Glomerular visceral epithelial cell (primary cell): ENCODE data around the gene CCDC12.
A peak's percentile ranks its signal among the peaks of the same experiment; 100 is the strongest.

ENCODE experiments used
- DNase-seq: peaks from one replicate; pipeline ENCODE4 v3.0.0-alpha.2; 2016; ENCODE audit errors: extremely low spot score

CCDC12 gene

DNA sequence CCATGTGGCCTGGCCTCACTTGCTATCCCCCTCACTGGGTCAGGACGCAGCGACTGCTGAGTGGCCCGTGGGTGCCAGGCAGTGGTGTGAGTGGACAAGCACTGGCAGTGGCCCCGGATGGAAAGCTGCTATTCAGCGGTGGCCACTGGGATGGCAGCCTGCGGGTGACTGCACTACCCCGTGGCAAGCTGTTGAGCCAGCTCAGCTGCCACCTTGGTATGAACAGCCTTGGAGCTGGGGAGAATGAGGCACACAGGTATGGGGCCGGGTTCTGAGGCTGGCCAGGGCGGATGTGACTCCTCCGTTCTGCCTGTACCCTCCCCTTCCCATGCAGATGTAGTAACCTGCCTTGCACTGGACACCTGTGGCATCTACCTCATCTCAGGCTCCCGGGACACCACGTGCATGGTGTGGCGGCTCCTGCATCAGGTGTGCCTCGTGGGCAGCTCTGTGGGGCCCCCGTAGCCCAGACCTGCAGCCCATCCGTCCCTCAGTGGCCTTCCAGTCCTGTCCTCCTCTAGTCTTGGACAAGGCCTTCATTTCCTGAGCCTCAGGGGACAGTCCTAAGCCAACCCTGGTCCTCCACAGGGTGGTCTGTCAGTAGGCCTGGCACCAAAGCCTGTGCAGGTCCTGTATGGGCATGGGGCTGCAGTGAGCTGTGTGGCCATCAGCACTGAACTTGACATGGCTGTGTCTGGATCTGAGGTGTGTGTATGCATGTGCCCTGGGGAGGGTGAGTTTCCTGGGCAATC, 31.1 kb upstream of the CCDC12 start:
- DNase-seq, result no peak

DNA sequence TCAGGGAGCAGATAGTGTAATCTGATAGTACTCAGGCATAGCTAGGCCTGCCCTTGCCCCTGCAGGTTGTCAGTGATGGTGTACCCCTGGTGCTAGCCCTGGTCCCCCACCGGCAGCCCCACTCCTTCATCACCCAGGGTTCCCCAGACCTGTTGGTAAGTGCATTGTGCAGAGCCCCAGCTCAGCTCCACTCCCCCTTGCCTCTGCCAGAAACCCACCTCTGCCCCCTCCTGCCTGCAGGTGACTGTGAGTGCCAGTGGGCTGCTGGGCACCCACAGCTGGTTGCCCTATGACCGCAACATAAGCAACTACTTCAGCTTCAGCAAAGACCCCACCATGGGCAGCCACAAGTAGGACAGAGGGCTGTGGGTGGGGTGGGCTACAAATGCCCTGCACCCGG, 30.5 kb upstream of the CCDC12 start:
- DNase-seq, result no peak

DNA sequence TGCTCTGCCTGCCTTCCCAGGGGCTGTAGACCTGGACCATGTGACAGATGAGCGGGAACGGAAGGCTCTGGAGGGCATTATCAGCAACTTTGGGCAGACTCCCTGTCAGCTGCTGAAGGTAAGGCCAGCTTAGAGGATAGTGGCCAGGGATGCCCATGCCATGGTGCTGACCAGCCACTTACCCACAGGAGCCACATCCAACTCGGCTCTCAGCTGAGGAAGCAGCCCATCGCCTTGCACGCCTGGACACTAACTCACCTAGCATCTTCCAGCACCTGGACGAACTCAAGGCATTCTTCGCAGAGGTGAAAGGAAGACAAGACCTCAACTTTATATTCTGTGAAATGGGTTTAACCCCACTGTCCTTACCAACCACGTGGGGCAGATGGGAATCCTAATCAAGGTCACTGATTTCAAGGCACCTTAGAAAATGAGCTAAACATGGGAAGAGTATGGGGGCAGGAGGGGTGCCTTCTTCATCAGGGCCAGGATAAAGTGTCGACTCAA, 29.7 kb upstream of the CCDC12 start:
- no peak for DNase-seq

DNA sequence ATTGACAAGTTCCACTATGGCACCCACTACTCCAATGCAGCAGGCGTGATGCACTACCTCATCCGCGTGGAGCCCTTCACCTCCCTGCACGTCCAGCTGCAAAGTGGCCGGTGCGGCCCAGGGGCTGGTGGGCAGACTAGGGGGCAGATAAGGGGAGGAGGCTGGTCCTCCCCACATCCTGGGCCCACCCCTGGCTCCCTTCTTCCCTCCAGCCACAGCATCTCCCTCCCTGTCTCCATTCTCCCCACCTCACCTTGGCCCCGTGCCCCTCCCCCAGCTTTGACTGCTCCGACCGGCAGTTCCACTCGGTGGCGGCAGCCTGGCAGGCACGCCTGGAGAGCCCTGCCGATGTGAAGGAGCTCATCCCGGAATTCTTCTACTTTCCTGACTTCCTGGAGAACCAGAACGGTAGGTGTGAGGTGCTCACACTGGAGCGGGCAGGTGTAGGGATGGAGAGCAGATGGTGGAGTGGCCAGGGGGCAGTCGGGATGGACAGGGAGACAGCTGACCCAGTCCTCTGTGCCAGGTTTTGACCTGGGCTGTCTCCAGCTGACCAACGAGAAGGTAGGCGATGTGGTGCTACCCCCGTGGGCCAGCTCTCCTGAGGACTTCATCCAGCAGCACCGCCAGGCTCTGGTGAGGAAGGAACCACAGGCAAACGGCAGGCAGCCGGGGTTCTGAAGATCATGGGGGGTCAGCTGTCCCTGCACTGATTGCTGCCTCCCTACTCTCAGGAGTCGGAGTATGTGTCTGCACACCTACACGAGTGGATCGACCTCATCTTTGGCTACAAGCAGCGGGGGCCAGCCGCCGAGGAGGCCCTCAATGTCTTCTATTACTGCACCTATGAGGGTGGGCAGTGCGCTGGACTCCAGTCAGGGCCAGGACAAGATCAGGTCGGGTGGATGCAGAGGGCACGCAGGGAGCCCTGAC, 28.9 kb upstream of the CCDC12 start:
- DNase-seq, result no peak

DNA sequence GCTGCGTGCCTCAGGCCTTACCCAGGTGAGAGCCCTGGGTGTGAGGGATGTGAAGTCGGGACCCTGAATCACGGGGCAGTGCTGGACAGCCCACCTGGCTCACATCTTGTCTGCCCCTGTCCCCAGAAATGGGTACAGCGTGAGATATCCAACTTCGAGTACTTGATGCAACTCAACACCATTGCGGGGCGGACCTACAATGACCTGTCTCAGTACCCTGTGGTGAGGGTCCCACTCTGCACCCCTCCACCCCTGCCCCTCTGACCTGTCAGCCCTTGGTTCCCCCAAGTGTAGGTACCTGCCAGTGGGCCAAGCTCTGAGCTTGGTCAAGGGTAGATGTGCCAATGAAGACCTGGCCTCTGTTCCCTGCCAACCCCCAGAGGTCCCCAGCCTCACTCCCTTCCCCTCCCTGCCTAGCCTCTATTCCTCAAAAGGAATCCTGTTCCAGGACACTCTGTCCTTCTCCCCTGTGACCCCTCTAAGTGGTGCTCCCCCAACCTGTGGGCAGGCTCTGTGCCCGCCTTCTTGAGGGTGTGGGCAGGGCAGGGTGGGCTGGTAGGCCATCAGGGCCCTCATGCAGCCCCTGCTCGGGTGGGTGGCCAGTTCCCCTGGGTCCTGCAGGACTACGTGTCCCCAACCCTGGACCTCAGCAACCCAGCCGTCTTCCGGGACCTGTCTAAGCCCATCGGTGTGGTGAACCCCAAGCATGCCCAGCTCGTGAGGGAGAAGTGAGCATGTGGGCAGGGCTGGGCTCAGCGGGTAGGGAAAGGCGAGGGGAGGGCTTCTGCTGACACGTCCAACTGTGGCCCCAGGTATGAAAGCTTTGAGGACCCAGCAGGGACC, 28.0 kb upstream of the CCDC12 start:
- DNase-seq, result no peak

DNA sequence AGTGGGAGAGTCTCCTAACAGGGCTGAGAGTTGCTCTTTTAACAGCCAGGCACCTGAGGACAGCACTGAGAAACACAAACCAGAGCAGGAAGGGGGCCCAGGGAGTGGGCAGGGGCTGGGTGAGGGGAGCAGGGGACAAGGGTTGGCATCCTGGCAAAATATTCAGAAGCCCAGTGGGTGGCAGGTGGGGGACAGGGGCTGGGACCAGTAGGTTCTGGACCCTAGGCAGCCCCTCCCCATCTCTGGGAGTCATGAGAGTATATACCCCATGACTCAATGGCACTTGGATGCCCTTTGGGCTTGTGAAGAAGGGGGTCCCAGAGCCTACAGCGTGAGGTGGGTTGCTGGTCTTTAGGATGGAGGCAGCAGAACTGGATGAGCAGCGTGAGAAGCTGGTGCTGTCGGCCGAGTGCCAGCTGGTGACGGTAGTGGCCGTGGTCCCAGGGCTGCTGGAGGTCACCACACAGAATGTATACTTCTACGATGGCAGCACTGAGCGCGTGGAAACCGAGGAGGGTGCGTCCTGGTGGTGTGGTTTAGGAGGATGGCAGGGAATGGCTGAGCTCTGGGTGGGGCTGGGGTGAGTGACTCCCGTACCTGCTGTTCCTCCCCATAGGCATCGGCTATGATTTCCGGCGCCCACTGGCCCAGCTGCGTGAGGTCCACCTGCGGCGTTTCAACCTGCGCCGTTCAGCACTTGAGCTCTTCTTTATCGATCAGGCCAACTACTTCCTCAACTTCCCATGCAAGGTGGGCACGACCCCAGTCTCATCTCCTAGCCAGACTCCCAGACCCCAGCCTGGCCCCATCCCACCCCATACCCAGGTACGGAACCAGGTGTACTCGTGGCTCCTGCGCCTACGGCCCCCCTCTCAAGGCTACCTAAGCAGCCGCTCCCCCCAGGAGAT, 27.2 kb upstream of the CCDC12 start:
- no peak for DNase-seq

DNA sequence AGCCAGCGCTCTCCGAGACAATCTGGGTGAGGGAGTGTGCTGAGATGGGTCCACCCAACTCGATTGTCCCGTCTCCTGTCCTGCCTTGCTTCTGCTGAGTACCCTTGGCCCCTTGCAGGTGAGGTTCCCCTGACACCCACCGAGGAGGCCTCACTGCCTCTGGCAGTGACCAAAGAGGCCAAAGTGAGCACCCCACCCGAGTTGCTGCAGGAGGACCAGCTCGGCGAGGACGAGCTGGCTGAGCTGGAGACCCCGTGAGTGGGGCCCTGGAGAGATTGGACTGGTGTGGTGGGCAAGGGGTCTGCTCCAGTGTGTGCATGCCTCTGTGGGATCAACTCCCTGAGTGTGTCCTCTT, 26.5 kb upstream of the CCDC12 start:
- no peak for DNase-seq

DNA sequence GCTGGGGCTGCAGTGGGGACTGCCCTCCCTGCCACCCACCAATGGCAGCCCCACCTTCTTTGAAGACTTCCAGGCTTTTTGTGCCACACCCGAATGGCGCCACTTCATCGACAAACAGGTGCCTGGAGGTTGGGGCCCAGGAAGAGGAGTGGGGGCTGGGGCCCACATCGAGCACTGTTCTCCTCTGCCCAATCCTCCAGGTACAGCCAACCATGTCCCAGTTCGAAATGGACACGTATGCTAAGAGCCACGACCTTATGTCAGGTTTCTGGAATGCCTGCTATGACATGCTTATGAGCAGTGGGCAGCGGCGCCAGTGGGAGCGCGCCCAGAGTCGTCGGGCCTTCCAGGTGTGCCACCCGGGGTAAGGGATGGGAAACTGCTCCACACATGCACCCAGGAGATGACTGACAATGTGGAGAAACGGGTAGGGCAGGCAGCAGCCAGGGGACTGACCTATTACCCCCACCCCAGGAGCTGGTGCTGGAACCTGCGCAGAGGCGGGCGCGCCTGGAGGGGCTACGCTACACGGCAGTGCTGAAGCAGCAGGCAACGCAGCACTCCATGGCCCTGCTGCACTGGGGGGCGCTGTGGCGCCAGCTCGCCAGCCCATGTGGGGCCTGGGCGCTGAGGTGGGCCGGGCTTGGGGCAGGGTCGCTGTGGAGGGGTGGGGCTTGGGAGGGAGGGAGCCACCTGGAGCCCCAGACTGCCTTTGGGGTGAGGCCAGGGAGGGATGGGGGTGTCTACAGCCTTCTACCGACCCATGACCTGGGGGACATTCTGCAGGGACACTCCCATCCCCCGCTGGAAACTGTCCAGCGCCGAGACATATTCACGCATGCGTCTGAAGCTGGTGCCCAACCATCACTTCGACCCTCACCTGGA, 25.9 kb upstream of the CCDC12 start:
- no peak for DNase-seq

DNA sequence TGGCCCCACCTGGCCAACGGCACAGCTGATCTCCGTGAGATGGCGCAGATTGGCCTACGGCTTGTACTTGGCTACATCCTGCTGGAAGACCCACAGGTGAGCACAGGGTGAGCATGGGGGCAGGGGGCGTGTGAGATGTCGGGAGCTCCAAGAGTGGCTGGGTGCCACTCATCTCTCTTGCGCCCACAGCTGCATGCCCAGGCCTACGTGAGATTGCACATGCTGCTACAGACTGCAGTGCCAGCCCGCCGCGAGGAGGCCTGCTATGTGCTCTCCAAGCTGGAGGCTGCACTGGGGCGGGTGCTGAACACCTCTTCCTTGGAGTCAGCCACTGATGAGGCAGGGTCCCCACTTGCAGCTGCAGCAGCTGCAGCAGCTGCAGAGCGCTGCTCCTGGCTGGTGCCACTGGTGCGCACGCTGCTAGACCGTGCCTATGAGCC, 25.2 kb upstream of the CCDC12 start:
- DNase-seq, result no peak

DNA sequence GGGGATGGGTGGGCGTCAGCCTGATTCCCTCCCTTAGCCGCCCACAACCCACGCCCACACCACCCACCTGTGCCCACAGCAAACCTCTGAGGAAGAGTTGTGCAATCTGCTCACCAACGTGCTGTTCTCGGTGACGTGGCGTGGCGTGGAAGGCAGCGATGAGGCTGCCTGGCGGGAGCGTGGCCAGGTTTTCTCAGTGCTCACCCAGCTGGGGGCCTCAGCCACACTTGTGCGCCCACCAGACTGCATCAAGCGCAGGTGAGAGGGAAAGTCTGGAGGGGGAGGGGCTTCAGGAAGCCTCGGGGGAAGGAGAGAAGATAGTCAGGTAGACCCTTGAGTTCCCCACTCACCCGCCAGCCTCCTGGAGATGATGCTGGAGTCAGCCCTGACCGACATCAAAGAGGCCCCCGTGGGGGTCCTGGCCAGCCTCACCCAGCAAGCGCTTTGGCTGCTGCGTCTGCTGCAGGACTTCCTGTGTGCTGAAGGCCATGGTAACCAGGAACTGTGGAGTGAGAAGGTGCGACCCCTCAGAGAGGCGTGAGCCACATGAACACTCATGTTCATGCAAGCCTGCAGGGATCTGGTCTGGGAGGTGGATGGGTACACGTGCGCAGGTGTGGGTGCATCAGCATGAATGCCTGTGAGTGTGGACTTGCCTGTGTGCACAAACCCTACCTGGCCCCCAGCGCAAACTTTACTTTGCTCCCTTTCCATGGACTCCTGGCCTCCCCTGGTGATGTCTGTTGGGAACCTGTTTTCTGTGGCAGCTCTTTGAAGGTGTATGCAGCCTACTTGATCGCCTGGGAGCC, 24.6 kb upstream of the CCDC12 start:
- no peak for DNase-seq

DNA sequence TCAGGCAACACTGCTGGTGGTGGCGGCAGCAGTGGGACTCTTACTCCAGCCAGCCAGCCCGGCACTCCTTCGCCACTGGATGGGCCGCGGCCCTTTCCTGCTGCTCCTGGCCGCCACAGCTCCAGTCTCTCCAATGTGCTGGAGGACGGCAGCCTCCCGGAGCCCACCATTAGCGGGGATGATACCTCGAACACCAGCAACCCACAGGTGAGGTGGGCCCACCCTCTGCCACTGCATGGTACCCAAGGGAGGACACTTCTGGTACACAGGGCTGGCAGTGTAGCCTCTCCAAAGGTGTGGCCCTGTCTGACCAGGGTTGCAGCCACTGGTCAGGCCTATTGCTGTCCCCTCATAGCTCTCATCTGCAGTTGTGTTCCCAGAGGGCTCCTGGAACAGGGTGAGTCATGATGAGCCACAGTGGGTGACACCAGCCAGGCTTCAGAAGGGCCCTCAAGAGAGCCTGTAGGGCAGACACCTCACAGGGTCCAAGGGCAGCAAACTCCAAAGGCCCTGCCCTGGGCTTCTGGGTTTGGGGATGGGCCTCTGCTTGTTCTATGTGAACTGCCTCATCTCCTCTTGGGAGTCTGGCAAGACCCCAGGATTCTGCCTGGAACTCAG, 23.8 kb upstream of the CCDC12 start:
- peak; percentile 12 for DNase-seq

DNA sequence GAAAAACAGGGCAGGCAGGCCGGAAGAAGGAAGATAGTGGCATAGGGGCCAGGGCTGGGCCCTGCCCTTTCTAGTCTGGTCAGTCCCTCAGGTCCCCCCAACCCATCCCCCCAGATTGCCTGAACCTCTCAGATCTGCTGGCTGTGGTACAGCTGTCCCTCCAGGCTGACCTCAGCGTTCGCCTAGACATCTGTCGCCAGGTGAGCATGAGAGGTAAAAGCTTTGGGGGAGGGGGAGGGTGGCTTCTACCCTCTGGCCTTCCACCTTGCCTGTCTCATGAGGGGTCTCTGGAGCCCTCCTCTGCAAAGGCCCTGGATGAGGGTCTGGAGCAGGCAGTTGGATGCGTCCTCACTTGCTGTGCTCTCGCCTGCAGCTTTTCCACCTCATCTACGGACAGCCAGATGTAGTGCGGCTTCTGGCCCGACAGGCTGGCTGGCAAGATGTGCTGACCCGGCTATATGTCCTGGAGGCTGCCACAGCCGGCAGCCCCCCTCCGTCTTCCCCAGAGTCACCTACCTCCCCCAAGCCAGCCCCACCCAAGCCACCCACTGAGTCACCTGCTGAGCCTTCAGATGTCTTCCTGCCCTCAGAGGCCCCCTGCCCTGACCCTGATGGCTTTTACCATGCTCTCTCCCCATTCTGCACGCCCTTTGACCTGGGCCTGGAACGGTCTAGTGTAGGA, 23.1 kb upstream of the CCDC12 start:
- DNase-seq, result no peak

DNA sequence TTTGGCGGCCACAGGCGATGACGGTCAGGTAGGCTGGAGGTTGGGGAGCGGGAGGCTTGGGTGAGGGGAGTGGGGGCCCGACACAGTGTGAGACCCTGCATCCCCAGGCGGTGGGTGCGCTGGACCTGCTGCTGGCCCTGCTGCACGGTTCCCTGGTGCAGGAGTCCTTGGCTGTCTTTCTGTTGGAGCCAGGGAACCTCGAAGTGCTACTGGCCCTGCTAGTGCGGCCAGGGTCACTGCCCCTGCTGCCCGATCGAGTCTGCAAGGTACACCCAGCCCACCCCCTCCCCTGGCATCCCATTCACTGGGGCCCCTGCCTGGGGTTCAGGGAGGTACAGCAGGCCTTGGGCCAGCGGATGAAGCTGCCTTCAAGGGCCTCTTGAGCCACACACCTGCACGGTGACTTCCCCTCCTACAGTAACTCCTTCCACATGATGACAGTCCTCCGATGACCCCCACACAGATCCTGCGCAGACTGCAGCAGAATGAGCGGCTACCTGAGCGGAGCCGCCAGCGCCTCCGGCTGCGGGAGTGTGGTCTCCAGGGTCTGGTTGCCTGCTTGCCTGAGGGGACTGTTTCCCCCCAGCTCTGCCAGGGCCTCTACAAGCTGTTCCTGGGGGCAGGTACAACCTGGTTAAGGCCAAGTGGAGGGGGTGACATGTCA, 22.4 kb upstream of the CCDC12 start:
- no peak for DNase-seq

DNA sequence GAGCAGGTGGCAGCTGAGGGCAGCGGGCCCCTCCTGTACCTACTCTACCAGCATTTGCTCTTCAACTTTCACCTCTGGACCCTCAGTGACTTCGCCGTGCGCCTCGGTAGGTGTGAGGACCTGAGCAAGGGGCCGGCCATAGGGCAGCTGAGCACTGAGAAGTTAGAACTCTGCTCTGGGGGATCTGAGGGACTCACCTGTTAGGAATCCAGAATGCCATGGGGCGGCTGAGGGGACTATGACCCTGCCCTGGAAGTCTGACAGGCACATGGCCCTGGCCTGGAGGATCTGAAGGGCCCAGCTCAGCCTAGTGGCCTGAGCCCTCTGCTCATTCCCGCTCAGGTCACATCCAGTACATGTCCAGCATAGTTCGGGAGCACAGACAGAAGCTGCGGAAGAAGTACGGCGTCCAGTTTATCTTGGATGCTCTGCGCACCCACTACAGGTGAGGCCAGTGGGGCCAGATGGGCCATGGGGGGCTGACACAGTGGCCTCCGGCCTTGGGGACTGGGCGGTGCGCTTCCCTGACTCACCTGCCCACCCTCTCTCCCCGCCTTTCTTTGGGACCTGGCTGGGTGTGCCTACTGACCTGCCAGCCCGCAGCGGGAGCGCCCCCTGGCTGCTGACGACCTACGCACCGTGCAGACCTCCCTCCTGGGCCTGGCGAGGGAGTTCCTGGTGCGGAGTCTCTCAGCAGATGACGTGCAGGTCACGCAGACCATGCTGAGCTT, 21.7 kb upstream of the CCDC12 start:
- DNase-seq, result peak; percentile 29

DNA sequence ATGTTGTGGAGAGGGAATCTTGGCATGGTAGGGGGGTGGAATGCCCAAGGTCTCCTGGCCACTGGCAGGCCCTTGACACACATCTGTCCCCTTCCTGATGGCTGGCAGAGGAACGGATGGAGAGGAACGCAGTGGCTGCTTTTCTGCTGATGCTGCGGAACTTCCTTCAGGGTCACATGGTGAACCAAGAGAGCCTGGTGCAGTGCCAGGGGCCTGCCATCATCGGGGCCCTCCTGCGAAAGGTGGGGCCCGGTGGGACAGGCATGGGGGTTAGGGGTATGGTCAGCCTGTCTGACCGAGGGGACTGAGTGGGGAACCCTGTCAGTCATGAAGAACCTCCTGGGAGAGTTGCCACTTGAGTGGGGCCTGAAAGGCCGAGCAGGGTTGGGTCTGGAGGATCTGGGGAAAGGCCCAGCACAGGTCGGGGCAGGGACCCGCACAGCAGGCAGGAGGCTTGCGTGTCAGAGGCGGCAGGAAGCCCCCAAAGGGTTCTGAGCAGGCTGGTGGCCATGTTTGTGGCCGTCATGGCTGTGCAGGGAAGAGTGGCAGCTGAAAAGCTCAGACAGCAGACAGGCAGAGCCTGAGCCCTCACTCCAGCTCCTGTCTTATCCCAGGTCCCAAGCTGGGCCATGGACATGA, 21.0 kb upstream of the CCDC12 start:
- DNase-seq, result no peak
